Endodermal cell (in vitro differentiated cells): ENCODE data around the gene HBG2. TPM values are rescaled to one million over a fixed set of nuclear protein-coding genes. Genes with fewer than 3 reads are reported as not detected.

Experiments
- DNase-seq: peaks from one replicate; pipeline ENCODE4 v3.0.0-alpha.2; 2017
- H3K27ac ChIP-seq: 2 replicates; pipeline ENCODE4 v1.5.1; 2013; ENCODE audit warnings: mild to moderate bottlenecking, low read depth, low read length, moderate library complexity
- H3K27me3 ChIP-seq: 2 replicates; pipeline ENCODE4 v1.6.1; 2013; ENCODE audit warnings: mild to moderate bottlenecking, low read length, moderate library complexity; ENCODE audit not compliant: insufficient read depth, control insufficient read depth, poor library complexity, severe bottlenecking
- H3K36me3 ChIP-seq: 2 replicates; pipeline ENCODE4 v1.7.0; 2013; ENCODE audit warnings: mild to moderate bottlenecking, low read length, moderate library complexity; ENCODE audit not compliant: control insufficient read depth, insufficient read depth
- H3K4me1 ChIP-seq: one replicate; pipeline ENCODE4 v1.7.0; 2013; ENCODE audit warnings: low read length; ENCODE audit not compliant: control insufficient read depth, insufficient read depth
- H3K4me3 ChIP-seq: 2 replicates; pipeline ENCODE4 v1.5.1; 2013; ENCODE audit warnings: mild to moderate bottlenecking, low read length, moderate library complexity
- H3K9ac ChIP-seq: 2 replicates; pipeline ENCODE4 v1.6.1; 2013; ENCODE audit warnings: mild to moderate bottlenecking, low read length, moderate library complexity; ENCODE audit not compliant: poor library complexity, severe bottlenecking; ENCODE audit errors: extremely low read depth
- H3K9me3 ChIP-seq: 2 replicates; pipeline ENCODE4 v1.6.1; 2013; ENCODE audit warnings: mild to moderate bottlenecking, low read length, moderate library complexity; ENCODE audit not compliant: control insufficient read depth
- H3K27ac Mint-ChIP-seq: 2 replicates; pipeline ENCODE4 v1.8.0; 2020; ENCODE audit warnings: mixed read lengths
- H3K27me3 Mint-ChIP-seq: 2 replicates; pipeline ENCODE4 v1.8.0; 2021; ENCODE audit warnings: mild to moderate bottlenecking, mixed read lengths; ENCODE audit not compliant: insufficient read depth
- H3K36me3 Mint-ChIP-seq: 2 replicates; pipeline ENCODE4 v1.8.0; 2020; ENCODE audit warnings: low read depth, mixed read lengths
- H3K4me1 Mint-ChIP-seq: 2 replicates; pipeline ENCODE4 v1.8.0; 2020; ENCODE audit warnings: mixed read lengths
- H3K4me3 Mint-ChIP-seq: 2 replicates; pipeline ENCODE4 v1.8.0; 2020; ENCODE audit warnings: mild to moderate bottlenecking, moderate library complexity, mixed read lengths
- H3K9me3 Mint-ChIP-seq: 2 replicates; pipeline ENCODE4 v1.8.0; 2020; ENCODE audit warnings: mild to moderate bottlenecking, mixed read lengths
- WGBS, 2 experiments: methylation state at CpG; one replicate each; pipeline versions ENCODE4 v1.1.5 to v1.1.7; 2013; ENCODE audit warnings: missing lambda C conversion rate in 2 of 2, mixed read lengths in 1 of 2; ENCODE audit not compliant: insufficient coverage in 1 of 2, insufficient read length in 1 of 2; 5-methylcytosine and 5-hydroxymethylcytosine counted together
- total RNA-seq, 2 donors: library from RNA; stranded (reverse); fragmentation: NEBNext Ultra II Directional in 1 of 2; extraction: Animal tissue kit (Norgen Biotek cat#: 25700) in 1 of 2; gene quantifications; 2 replicates in 1 of 2; 3 replicates in 1 of 2; pipeline ENCODE4 v1.2.1, GENCODE V29; 2021
- TF ChIP-seq, protein P1 (sequence below): fragments of 200-600 bp; sonication (generic); conservative IDR thresholded peaks from 2 replicates; pipeline ENCODE4 v1.5.0; 2021; ENCODE audit warnings: antibody characterized with exemption, mild to moderate bottlenecking

HBG2 gene
- total RNA-seq, 2 donors from 2014 or later = 0.59 to 0.62 TPM

DNA sequence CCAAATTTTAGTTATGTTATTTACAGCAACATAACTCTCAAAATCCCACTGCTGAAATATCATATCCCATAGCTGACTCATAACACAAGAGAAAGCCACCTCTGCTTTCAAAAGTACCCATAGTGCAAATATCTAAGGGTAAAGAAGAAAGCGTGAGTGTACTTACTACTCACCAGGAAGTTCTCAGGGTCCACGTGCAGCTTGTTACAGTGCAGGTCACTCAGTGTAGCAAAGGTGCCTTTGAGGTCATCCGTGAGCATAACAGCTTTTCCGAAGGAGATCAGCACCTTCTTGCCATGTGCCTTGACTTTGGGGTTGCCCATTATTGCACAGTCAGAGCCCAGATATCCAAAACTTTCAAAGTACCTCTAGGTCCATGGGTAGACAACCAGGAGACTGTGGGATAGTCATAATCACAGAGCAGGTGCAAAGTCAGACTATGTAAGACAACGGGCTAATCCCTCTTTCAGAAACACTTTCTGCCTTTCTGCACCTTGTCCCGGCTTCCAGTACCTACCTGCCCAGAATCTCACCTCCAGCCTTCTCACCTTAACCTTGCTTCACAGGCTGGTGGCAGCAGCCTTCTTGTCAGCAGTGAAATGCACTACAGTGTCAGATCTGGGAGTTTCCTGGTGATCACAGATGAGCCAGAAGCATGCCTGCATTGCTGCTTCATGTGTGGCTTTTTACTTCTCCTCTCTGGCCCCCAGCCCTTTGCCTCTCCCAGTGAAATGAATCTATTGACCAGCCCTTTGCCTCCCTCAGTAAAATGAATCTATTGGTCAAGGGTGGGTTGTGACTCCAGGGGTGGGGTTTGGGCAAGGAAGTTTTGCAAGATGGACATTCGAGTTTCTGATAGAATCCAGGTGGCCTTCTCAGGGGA is 11.4 kb downstream of the HBG2 start:
- no peaks in the 10 kb centered on the region for H3K27me3 ChIP-seq
- no peak overlapping the region for H3K9ac ChIP-seq
- Mint-ChIP-seq H3K27ac (no peak overlapping the region), H3K9me3 (no peaks in the 10 kb centered on the region), H3K4me1 (no peaks in the 10 kb centered on the region), H3K4me3 (no peak overlapping the region), H3K36me3 (no peaks in the 10 kb centered on the region), H3K27me3 (peaks cover 4% of the 10 kb centered on the region)
- WGBS, 2 experiments = 94 to 95% methylated on average over 7 of the region's 7 CpGs
- no peaks in the 10 kb centered on the region for H3K9me3 ChIP-seq
- no peak overlapping the region for H3K27ac ChIP-seq
- no peaks in the 10 kb centered on the region for H3K36me3 ChIP-seq
- TF ChIP-seq, protein P1, sequence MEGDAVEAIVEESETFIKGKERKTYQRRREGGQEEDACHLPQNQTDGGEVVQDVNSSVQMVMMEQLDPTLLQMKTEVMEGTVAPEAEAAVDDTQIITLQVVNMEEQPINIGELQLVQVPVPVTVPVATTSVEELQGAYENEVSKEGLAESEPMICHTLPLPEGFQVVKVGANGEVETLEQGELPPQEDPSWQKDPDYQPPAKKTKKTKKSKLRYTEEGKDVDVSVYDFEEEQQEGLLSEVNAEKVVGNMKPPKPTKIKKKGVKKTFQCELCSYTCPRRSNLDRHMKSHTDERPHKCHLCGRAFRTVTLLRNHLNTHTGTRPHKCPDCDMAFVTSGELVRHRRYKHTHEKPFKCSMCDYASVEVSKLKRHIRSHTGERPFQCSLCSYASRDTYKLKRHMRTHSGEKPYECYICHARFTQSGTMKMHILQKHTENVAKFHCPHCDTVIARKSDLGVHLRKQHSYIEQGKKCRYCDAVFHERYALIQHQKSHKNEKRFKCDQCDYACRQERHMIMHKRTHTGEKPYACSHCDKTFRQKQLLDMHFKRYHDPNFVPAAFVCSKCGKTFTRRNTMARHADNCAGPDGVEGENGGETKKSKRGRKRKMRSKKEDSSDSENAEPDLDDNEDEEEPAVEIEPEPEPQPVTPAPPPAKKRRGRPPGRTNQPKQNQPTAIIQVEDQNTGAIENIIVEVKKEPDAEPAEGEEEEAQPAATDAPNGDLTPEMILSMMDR = no peak
- H3K4me1 ChIP-seq = no peaks in the 10 kb centered on the region
- H3K4me3 ChIP-seq = no peak overlapping the region
- DNase-seq = no peak

DNA sequence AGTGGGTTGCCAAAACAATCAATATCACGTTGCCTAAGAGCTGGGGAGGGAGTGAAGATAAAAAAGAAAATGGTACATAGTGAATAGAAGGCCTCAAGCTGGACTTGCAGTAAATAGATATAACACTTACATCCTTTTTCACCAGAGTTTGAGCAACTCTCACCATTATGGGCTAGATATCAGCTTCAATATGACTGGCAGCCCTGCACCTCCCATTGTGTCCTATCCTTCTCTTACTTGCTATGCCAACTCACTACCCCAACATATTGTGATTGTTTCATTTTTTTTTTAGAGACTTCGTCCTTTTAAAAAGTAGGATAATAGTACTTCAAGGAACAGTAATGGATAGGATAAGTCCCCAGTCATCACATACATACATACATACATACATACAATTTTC is 12.4 kb downstream of the HBG2 start:
- H3K9me3 Mint-ChIP-seq = no peaks in the 10 kb centered on the region
- WGBS, 2 experiments = 88% methylated on average over 1 of the region's 2 CpGs; no CpG with 5 or more reads in 1 of the 2 experiments

DNA sequence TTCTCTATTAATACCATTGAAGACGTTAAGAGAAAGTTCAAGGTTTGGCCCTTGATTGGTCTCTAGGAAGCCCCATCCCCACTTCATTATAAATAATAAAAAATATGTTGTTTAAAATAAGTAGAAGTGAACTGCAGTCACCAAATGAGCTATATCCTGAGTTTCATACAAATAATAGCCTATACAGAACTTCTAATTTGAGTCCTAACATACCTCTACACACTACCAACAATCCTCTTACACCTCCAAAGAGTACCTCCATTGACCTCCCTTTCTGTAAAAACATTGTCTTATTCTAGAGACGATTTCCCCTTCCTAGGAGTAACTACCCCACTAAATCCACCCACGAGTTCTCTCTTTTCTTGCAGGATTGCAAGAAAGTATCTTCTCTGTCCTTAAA is 13.1 kb downstream of the HBG2 start:
- Mint-ChIP-seq H3K27me3 (peaks cover 4% of the 10 kb centered on the region), H3K9me3 (no peaks in the 10 kb centered on the region), H3K27ac (no peak overlapping the region), H3K36me3 (no peaks in the 10 kb centered on the region), H3K4me3 (no peak overlapping the region), H3K4me1 (no peaks in the 10 kb centered on the region)
- Histone ChIP-seq H3K9me3 (no peaks in the 10 kb centered on the region), H3K9ac (no peak overlapping the region), H3K4me3 (no peak overlapping the region), H3K36me3 (no peaks in the 10 kb centered on the region), H3K27ac (no peak overlapping the region), H3K4me1 (no peaks in the 10 kb centered on the region), H3K27me3 (no peaks in the 10 kb centered on the region)
- 69 to 88% methylated on average over 2 to 3 of the region's 3 CpGs for WGBS, 2 experiments
- TF ChIP-seq, protein P1 = no peak
- DNase-seq = no peak

More for the DNA sequence above, 12.4 kb downstream of the HBG2 start:
- Histone ChIP-seq H3K27me3 (no peaks in the 10 kb centered on the region), H3K4me3 (no peak overlapping the region), H3K36me3 (no peaks in the 10 kb centered on the region), H3K9ac (no peak overlapping the region), H3K4me1 (no peaks in the 10 kb centered on the region), H3K9me3 (no peaks in the 10 kb centered on the region), H3K27ac (no peak overlapping the region)
- DNase-seq = no peak
- Mint-ChIP-seq H3K36me3 (no peaks in the 10 kb centered on the region), H3K4me3 (no peak overlapping the region), H3K4me1 (no peaks in the 10 kb centered on the region), H3K27ac (no peak overlapping the region), H3K27me3 (peaks cover 4% of the 10 kb centered on the region)
- TF ChIP-seq, protein P1 = no peak
